Measurements from ENCODE around the gene KCNIP1. TPM values are rescaled to one million over a fixed set of nuclear protein-coding genes. Genes with fewer than 3 reads are reported as not detected.

KCNIP1 gene
- total RNA-seq, 1 donor from 2014 or later, result 0.16 TPM

GRCh38 chr5:170499621-170500020 is 4.2 kb upstream of the KCNIP1 start:
- intact Hi-C loops (cut with micrococcal nuclease), result no loop called here
- TF ChIP-seq CTCF (IDR thresholded peaks at IDR 0.05; ENCODE audit: borderline replicate concordance), result no peak
- H3K4me3 ChIP-seq, result no peak overlapping the region
- no peak for DNase-seq
- H3K36me3 ChIP-seq, result no peaks in the 10 kb centered on the region
- H3K4me1 ChIP-seq, result peaks cover 7% of the 10 kb centered on the region
- H3K27ac ChIP-seq (replicated peaks), result no peak overlapping the region
- H3K9me3 ChIP-seq (replicated peaks), result no peaks in the 10 kb centered on the region
- H3K27me3 ChIP-seq (ENCODE audit: low read depth), result peaks cover 68% of the 10 kb centered on the region

DNA sequence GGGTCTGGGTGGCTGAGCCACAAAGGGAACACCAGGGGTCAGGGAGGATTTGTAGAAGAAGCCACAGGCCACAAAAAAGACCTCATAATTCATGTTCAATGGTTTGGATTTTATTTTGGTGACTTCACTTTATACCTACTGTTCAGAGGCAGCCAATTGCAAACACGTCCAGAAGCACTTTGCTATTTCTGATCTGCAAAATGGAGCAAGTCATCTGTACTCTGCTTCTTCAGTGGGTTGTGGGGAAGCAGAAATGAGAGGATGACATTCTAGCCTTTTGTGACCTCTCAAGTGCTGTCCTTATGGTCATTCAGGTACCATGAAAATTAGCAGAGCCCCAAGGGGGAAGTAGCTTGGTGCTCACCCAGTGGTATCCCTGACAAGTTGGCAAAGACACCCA is 2.5 kb upstream of the KCNIP1 start:
- no peak for TF ChIP-seq CTCF (IDR thresholded peaks at IDR 0.05; ENCODE audit: borderline replicate concordance)
- Histone ChIP-seq H3K36me3 (no peaks in the 10 kb centered on the region), H3K27ac (replicated peaks) (no peak overlapping the region), H3K4me1 (peaks cover 7% of the 10 kb centered on the region), H3K27me3 (ENCODE audit: low read depth) (peaks cover 81% of the 10 kb centered on the region), H3K9me3 (replicated peaks) (no peaks in the 10 kb centered on the region), H3K4me3 (no peak overlapping the region)
- DNase-seq, result no peak
- intact Hi-C loops (cut with micrococcal nuclease), result no loop called here

- H3K9me3 ChIP-seq (replicated peaks), result no peaks in the 10 kb centered on the region
- no peak overlapping the region for H3K4me3 ChIP-seq
- H3K27me3 ChIP-seq (ENCODE audit: low read depth), result peaks cover 81% of the 10 kb centered on the region
- H3K36me3 ChIP-seq, result no peaks in the 10 kb centered on the region
- H3K27ac ChIP-seq (replicated peaks), result no peak overlapping the region
- intact Hi-C loops (cut with micrococcal nuclease), result no loop called here
- TF ChIP-seq CTCF (IDR thresholded peaks at IDR 0.05; ENCODE audit: borderline replicate concordance), result no peak
- DNase-seq, result no peak
- peaks cover 7% of the 10 kb centered on the region for H3K4me1 ChIP-seq
Observed at GRCh38 chr5:170501931-170502330, 1.9 kb upstream of the KCNIP1 start.

- Histone ChIP-seq H3K4me3 (peak overlapping the region; percentile 60), H3K36me3 (no peaks in the 10 kb centered on the region), H3K27me3 (ENCODE audit: low read depth) (peaks cover 80% of the 10 kb centered on the region)
Observed at GRCh38 chr5:170504616-170505266, 921 bp downstream of the KCNIP1 start.

GRCh38 chr5:170508036-170508435 is 4.2 kb downstream of the KCNIP1 start:
- intact Hi-C loops (cut with micrococcal nuclease), result no loop called here
- H3K27ac ChIP-seq (replicated peaks), result no peak overlapping the region
- TF ChIP-seq CTCF (IDR thresholded peaks at IDR 0.05; ENCODE audit: borderline replicate concordance), result no peak
- peaks cover 7% of the 10 kb centered on the region for H3K4me1 ChIP-seq
- no peak overlapping the region for H3K4me3 ChIP-seq
- H3K27me3 ChIP-seq (ENCODE audit: low read depth), result peaks cover 47% of the 10 kb centered on the region
- H3K9me3 ChIP-seq (replicated peaks), result no peaks in the 10 kb centered on the region
- H3K36me3 ChIP-seq, result no peaks in the 10 kb centered on the region
- DNase-seq, result no peak

More at GRCh38 chr5:170504616-170505266, 921 bp downstream of the KCNIP1 start:
- no peak for DNase-seq
- TF ChIP-seq CTCF (IDR thresholded peaks at IDR 0.05; ENCODE audit: borderline replicate concordance), result no peak
- intact Hi-C loops (cut with micrococcal nuclease), result no loop called here
- Histone ChIP-seq H3K27ac (replicated peaks) (no peak overlapping the region), H3K9me3 (replicated peaks) (no peaks in the 10 kb centered on the region), H3K4me1 (peaks cover 7% of the 10 kb centered on the region)

Data from left ventricle myocardium inferior (tissue), 1 donor.